ENCODE results near the gene FLG2.

- no peak for TF ChIP-seq CTCF (IDR thresholded peaks at IDR 0.05; ENCODE audit: poor library complexity)
- no peak for TF ChIP-seq EZH2 (IDR thresholded peaks at IDR 0.05; ENCODE audit: borderline replicate concordance)
Measured at GRCh38 chr1:152408664-152409063, 48.9 kb upstream of the FLG2 start.
